HG03469 (cell line): ENCODE measurements around the gene CTDP1.

ENCODE experiments used
- ATAC-seq: cut with Tn5 transposase; IDR thresholded peaks from one replicate; pipeline ENCODE4 v1.9.1; 2021; ENCODE audit warnings: mild to moderate bottlenecking, moderate library complexity, moderate number of reproducible peaks; ENCODE audit not compliant: unreplicated experiment

CTDP1 gene

GRCh38 chr18:79643054-79643984 lies 36.3 kb upstream of the CTDP1 start:
- no peak for ATAC-seq

GRCh38 chr18:79644006-79644665 lies 35.5 kb upstream of the CTDP1 start:
- ATAC-seq: peak; percentile 48

GRCh38 chr18:79644666-79645057 lies 34.9 kb upstream of the CTDP1 start:
- ATAC-seq: no peak

GRCh38 chr18:79645291-79645983 lies 34.2 kb upstream of the CTDP1 start:
- ATAC-seq: no peak

- no peak for ATAC-seq
Measured at GRCh38 chr18:79647307-79647706, 32.3 kb upstream of the CTDP1 start.

GRCh38 chr18:79650959-79651358 lies 28.6 kb upstream of the CTDP1 start:
- no peak for ATAC-seq

GRCh38 chr18:79657342-79657996 lies 22.1 kb upstream of the CTDP1 start:
- no peak for ATAC-seq

GRCh38 chr18:79658366-79658765 lies 21.2 kb upstream of the CTDP1 start:
- no peak for ATAC-seq

- no peak for ATAC-seq
Measured at GRCh38 chr18:79659733-79660132, 19.9 kb upstream of the CTDP1 start.

- no peak for ATAC-seq
Measured at GRCh38 chr18:79662034-79662433, 17.6 kb upstream of the CTDP1 start.

- no peak for ATAC-seq
Measured at GRCh38 chr18:79662439-79662838, 17.2 kb upstream of the CTDP1 start.

GRCh38 chr18:79664525-79665125 lies 15.0 kb upstream of the CTDP1 start:
- ATAC-seq: no peak

GRCh38 chr18:79668203-79668602 lies 11.4 kb upstream of the CTDP1 start:
- ATAC-seq: no peak

- ATAC-seq: no peak
Measured at GRCh38 chr18:79672490-79673276, 6.9 kb upstream of the CTDP1 start.

- ATAC-seq: no peak
Measured at GRCh38 chr18:79677221-79677620, 2.4 kb upstream of the CTDP1 start.

GRCh38 chr18:79677840-79678239 lies 1.8 kb upstream of the CTDP1 start:
- no peak for ATAC-seq

GRCh38 chr18:79678665-79679551 lies 695 bp upstream of the CTDP1 start:
- peak; percentile 92 for ATAC-seq

GRCh38 chr18:79680100-79680879 lies 687 bp downstream of the CTDP1 start:
- peak; percentile 0 for ATAC-seq
